H1 (cell line): ENCODE data around the gene CHRNA4.

Experiments
- EGR1 ChIP-seq: IDR thresholded peaks from 2 replicates; pipeline ENCODE4 v1.6.1; 2011; ENCODE audit warnings: low read depth, low read length, borderline replicate concordance
- EP300 ChIP-seq, 2 experiments: IDR thresholded peaks; 1 replicate in 1 of 2; 2 replicates in 1 of 2; pipeline ENCODE4 v1.6.1; 2011 to 2012; ENCODE audit warnings: low read depth in 2 of 2, low read length in 2 of 2, mild to moderate bottlenecking in 2 of 2, borderline replicate concordance in 1 of 2, inconsistent platforms in 1 of 2, moderate library complexity in 1 of 2
- GABPA ChIP-seq: IDR thresholded peaks from 2 replicates; pipeline ENCODE4 v1.6.1; 2011; ENCODE audit warnings: mild to moderate bottlenecking, low read length, moderate library complexity, borderline replicate concordance; ENCODE audit not compliant: insufficient read depth
- JUND ChIP-seq: IDR thresholded peaks from 2 replicates; pipeline ENCODE4 v1.6.1; 2011; ENCODE audit warnings: mild to moderate bottlenecking, improper control_type of control experiment, low read length
- MAFK ChIP-seq: IDR thresholded peaks from 2 replicates; pipeline ENCODE4 v1.6.1; 2012; ENCODE audit warnings: low read depth, mild to moderate bottlenecking, improper control_type of control experiment, low read length
- NRF1 ChIP-seq: IDR thresholded peaks from 2 replicates; pipeline ENCODE4 v1.6.1; 2011; ENCODE audit warnings: mild to moderate bottlenecking, low read depth, low read length, improper control_type of control experiment
- POLR2A ChIP-seq, 2 experiments: IDR thresholded peaks; 1 replicate in 1 of 2; 2 replicates in 1 of 2; pipeline ENCODE4 v1.6.1; 2011; ENCODE audit warnings: low read depth in 2 of 2, low read length in 2 of 2, mild to moderate bottlenecking in 2 of 2; ENCODE audit errors: control extremely low read depth in 1 of 2
- POLR2AphosphoS5 ChIP-seq: IDR thresholded peaks from 2 replicates; pipeline ENCODE4 v1.6.1; 2011; ENCODE audit warnings: low read depth, low read length
- RAD21 ChIP-seq, 2 experiments: IDR thresholded peaks in 1 of 2; conservative IDR thresholded peaks in 1 of 2; 2 replicates each; pipeline ENCODE4 v1.6.1; 2011; ENCODE audit warnings: low read depth in 2 of 2, low read length in 2 of 2, improper control_type of control experiment in 1 of 2, inconsistent platforms in 1 of 2, mild to moderate bottlenecking in 1 of 2, moderate library complexity in 1 of 2
- SP1 ChIP-seq: IDR thresholded peaks from 2 replicates; pipeline ENCODE4 v1.6.1; 2011; ENCODE audit warnings: low read depth, low read length
- TF ChIP-seq, protein P1 (sequence below), 3 experiments: IDR thresholded peaks; 1 replicate in 2 of 3; 2 replicates in 1 of 3; pipeline versions ENCODE4 v1.5.1 to v1.6.1; 2011; ENCODE audit warnings: low read length in 3 of 3, mild to moderate bottlenecking in 3 of 3, inconsistent platforms in 2 of 3, low read depth in 1 of 3, moderate library complexity in 1 of 3; ENCODE audit not compliant: insufficient read depth in 1 of 3; ENCODE audit errors: control extremely low read depth in 1 of 3
- TF ChIP-seq, protein P2 (sequence below): IDR thresholded peaks from 2 replicates; pipeline ENCODE4 v1.6.1; 2012; ENCODE audit warnings: inconsistent platforms

DNA sequence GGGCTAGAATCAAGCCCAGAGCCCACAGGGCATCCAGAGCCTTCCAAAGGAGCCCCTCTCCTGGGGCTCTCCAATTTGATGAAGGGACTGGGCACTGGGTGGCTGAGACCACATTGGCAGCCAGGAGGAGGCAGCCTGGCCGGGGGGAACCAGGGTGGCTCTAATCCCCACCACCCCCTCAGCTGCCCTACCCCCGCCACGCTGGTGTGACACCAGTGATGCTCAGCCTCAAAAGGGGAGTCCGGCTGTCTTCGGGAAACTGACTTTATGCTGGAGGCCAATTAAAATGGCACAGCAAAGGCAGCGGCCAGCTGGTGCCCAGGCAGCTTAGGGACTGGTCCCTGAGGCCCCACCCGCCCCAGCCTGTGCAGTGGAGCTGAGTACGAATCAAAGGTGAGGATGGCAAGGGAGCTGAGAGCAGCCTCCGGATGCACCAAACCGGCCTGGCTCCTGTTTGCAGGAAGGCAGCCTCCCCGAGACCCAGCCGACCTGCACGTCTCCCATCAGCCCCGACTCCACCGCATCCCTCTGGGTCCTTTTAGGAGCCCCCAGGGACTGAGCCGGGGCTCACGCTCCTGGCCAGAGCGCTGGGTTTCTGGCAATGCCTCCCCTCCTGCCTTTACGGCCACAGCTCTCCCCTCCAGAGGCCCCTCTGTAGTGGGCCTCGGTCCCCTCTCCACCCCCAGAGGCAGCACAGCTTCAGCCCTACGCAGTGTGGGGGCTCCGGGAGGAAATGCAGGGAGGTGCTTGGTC lies 28.5 kb downstream of the CHRNA4 start:
- TF ChIP-seq, protein P1, sequence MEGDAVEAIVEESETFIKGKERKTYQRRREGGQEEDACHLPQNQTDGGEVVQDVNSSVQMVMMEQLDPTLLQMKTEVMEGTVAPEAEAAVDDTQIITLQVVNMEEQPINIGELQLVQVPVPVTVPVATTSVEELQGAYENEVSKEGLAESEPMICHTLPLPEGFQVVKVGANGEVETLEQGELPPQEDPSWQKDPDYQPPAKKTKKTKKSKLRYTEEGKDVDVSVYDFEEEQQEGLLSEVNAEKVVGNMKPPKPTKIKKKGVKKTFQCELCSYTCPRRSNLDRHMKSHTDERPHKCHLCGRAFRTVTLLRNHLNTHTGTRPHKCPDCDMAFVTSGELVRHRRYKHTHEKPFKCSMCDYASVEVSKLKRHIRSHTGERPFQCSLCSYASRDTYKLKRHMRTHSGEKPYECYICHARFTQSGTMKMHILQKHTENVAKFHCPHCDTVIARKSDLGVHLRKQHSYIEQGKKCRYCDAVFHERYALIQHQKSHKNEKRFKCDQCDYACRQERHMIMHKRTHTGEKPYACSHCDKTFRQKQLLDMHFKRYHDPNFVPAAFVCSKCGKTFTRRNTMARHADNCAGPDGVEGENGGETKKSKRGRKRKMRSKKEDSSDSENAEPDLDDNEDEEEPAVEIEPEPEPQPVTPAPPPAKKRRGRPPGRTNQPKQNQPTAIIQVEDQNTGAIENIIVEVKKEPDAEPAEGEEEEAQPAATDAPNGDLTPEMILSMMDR (IDR thresholded peaks at IDR 0.05; ENCODE audit: control extremely low read depth in 1 of 3, insufficient read depth in 1 of 3, low read depth in 1 of 3, low read length in 3 of 3), result no peak
- no peak for TF ChIP-seq POLR2A (IDR thresholded peaks at IDR 0.05; ENCODE audit: control extremely low read depth in 1 of 2, low read depth in 2 of 2, low read length in 2 of 2)
- no peak for TF ChIP-seq EP300 (IDR thresholded peaks at IDR 0.05; ENCODE audit: borderline replicate concordance in 1 of 2, low read depth in 2 of 2, low read length in 2 of 2)
- no peak for TF ChIP-seq EGR1
- TF ChIP-seq, protein P2, sequence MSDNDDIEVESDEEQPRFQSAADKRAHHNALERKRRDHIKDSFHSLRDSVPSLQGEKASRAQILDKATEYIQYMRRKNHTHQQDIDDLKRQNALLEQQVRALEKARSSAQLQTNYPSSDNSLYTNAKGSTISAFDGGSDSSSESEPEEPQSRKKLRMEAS, result no peak
- TF ChIP-seq MAFK, result no peak
- no peak for TF ChIP-seq RAD21 (IDR thresholded peaks at IDR 0.05 in 1 of 2, conservative IDR thresholded peaks at IDR 0.05 in 1 of 2; ENCODE audit: low read depth in 2 of 2, low read length in 2 of 2)
- no peak for TF ChIP-seq POLR2AphosphoS5
- TF ChIP-seq JUND, result no peak
- no peak for TF ChIP-seq SP1
- no peak for TF ChIP-seq NRF1
- no peak for TF ChIP-seq GABPA
